Epithelial cell of proximal tubule (primary cell): ENCODE results near the gene MRAP2. TPM values are rescaled to one million over a fixed set of nuclear protein-coding genes. Genes with fewer than 3 reads are reported as not detected.
A peak's percentile ranks its signal among the peaks of the same experiment; 100 is the strongest.
"Not testable (repeated sequence)": the region's sequence is repeated elsewhere in the genome, so short reads cannot be mapped to it uniquely, and the experiment has no call there.

Experiments used
- DNase-seq: peaks from one replicate; pipeline ENCODE4 v3.0.0-alpha.2; 2011; ENCODE audit warnings: low read depth
- H3K4me3 ChIP-seq: 2 replicates; pipeline ENCODE4 v1.5.1; 2011; ENCODE audit warnings: low read depth, mild to moderate bottlenecking, low read length
- CTCF ChIP-seq: conservative IDR thresholded peaks from 2 replicates; pipeline ENCODE4 v1.5.1; 2012; ENCODE audit warnings: low read depth, mild to moderate bottlenecking, low read length
- total RNA-seq: library from RNA; depleted of rRNA; stranded (reverse); fragments of >200 nt; gene quantifications from 2 replicates; pipeline ENCODE4 v1.2.3, GENCODE V29; 2015

MRAP2 gene
- total RNA-seq, 1 donor from 2014 or later = 0.17 TPM

GRCh38 chr6:84027340-84028181 lies 6.0 kb upstream of the MRAP2 start:
- no peak for TF ChIP-seq CTCF
- no peak overlapping the region for H3K4me3 ChIP-seq
- peak; percentile 43 for DNase-seq

- H3K4me3 ChIP-seq = no peak overlapping the region
- no peak for DNase-seq
- TF ChIP-seq CTCF = no peak
Measured at GRCh38 chr6:84028350-84028749, 5.2 kb upstream of the MRAP2 start.

- not testable (repeated sequence) for H3K4me3 ChIP-seq, DNase-seq
Measured at GRCh38 chr6:84032000-84032399, 1.6 kb upstream of the MRAP2 start.

GRCh38 chr6:84035484-84035883 lies 1.9 kb downstream of the MRAP2 start:
- TF ChIP-seq CTCF = no peak
- H3K4me3 ChIP-seq = no peak overlapping the region

GRCh38 chr6:84037425-84038089 lies 4.0 kb downstream of the MRAP2 start:
- no peak for TF ChIP-seq CTCF
- no peak for DNase-seq
- H3K4me3 ChIP-seq = no peak overlapping the region

More at GRCh38 chr6:84035484-84035883, 1.9 kb downstream of the MRAP2 start:
- no peak for DNase-seq

GRCh38 chr6:84042603-84043002 lies 9.0 kb downstream of the MRAP2 start:
- H3K4me3 ChIP-seq = no peak overlapping the region
- DNase-seq = no peak
- TF ChIP-seq CTCF = no peak

- TF ChIP-seq CTCF = no peak
- H3K4me3 ChIP-seq = no peak overlapping the region
- DNase-seq = no peak
Measured at GRCh38 chr6:84043555-84043954, 10.0 kb downstream of the MRAP2 start.
